ENCODE data around the gene CENPA. TPM values are rescaled to one million over a fixed set of nuclear protein-coding genes. Genes with fewer than 3 reads are reported as not detected.
"Not testable (repeated sequence)": the region's sequence is repeated elsewhere in the genome, so short reads cannot be mapped to it uniquely, and the experiment has no call there.

Gene CENPA
- total RNA-seq, 2 donors from 2014 or later: not detected

- TF ChIP-seq CTCF (IDR thresholded peaks at IDR 0.05): peak; percentile 93
- Histone ChIP-seq H3K4me3 (no peak overlapping the region), H3K27me3 (replicated peaks; ENCODE audit: insufficient read depth) (no peaks in the 10 kb centered on the region), H3K27ac (no peak overlapping the region), H3K36me3 (no peaks in the 10 kb centered on the region), H3K9me3 (no peaks in the 10 kb centered on the region), H3K4me1 (ENCODE audit: control insufficient read depth in 1 of 2, low read depth in 2 of 2) (peaks cover 0 to 5% of the 10 kb centered on the region in 2 donors)
- DNase-seq (ENCODE audit: low spot score) (peak; percentile 49), ATAC-seq (ENCODE audit: insufficient number of reproducible peaks, low FRiP score, low read depth) (no peak)
Measured at GRCh38 chr2:26745609-26746327, 40.1 kb upstream of the CENPA start.

GRCh38 chr2:26746934-26747333 lies 38.9 kb upstream of the CENPA start:
- no peak for TF ChIP-seq CTCF (IDR thresholded peaks at IDR 0.05)
- ATAC-seq (ENCODE audit: insufficient number of reproducible peaks, low FRiP score, low read depth) (no peak), DNase-seq (ENCODE audit: low spot score) (no peak)
- Histone ChIP-seq H3K4me1 (ENCODE audit: control insufficient read depth in 1 of 2, low read depth in 2 of 2) (peaks cover 0 to 5% of the 10 kb centered on the region in 2 donors), H3K9me3 (no peaks in the 10 kb centered on the region), H3K4me3 (no peak overlapping the region), H3K27ac (no peak overlapping the region), H3K27me3 (replicated peaks; ENCODE audit: insufficient read depth) (no peaks in the 10 kb centered on the region), H3K36me3 (no peaks in the 10 kb centered on the region)

GRCh38 chr2:26749787-26750420 lies 36.0 kb upstream of the CENPA start:
- not testable (repeated sequence) for H3K9me3 ChIP-seq; H3K27ac ChIP-seq; H3K27me3 ChIP-seq (replicated peaks; ENCODE audit: insufficient read depth); ATAC-seq (ENCODE audit: insufficient number of reproducible peaks, low FRiP score, low read depth); DNase-seq (ENCODE audit: low spot score); H3K36me3 ChIP-seq; H3K4me3 ChIP-seq; H3K4me1 ChIP-seq (ENCODE audit: control insufficient read depth in 1 of 2, low read depth in 2 of 2)

GRCh38 chr2:26750467-26750866 lies 35.4 kb upstream of the CENPA start:
- not testable (repeated sequence) for H3K36me3 ChIP-seq; H3K9me3 ChIP-seq; H3K4me3 ChIP-seq; ATAC-seq (ENCODE audit: insufficient number of reproducible peaks, low FRiP score, low read depth); H3K27ac ChIP-seq; H3K27me3 ChIP-seq (replicated peaks; ENCODE audit: insufficient read depth); H3K4me1 ChIP-seq (ENCODE audit: control insufficient read depth in 1 of 2, low read depth in 2 of 2); DNase-seq (ENCODE audit: low spot score)

GRCh38 chr2:26752656-26753055 lies 33.2 kb upstream of the CENPA start:
- H3K36me3 ChIP-seq: no peaks in the 10 kb centered on the region
- no peaks in the 10 kb centered on the region for H3K27me3 ChIP-seq (replicated peaks; ENCODE audit: insufficient read depth)
- ATAC-seq (ENCODE audit: insufficient number of reproducible peaks, low FRiP score, low read depth) (no peak), DNase-seq (ENCODE audit: low spot score) (no peak)
- H3K4me1 ChIP-seq (ENCODE audit: control insufficient read depth in 1 of 2, low read depth in 2 of 2): peaks cover 4 to 9% of the 10 kb centered on the region in 2 donors
- H3K27ac ChIP-seq: no peak overlapping the region
- H3K4me3 ChIP-seq: no peak overlapping the region
- no peaks in the 10 kb centered on the region for H3K9me3 ChIP-seq
- no peak for TF ChIP-seq CTCF (IDR thresholded peaks at IDR 0.05)

- DNase-seq (ENCODE audit: low spot score): no peak
- Histone ChIP-seq H3K4me1 (ENCODE audit: control insufficient read depth in 1 of 2, low read depth in 2 of 2) (peaks cover 12 to 25% of the 10 kb centered on the region in 2 donors), H3K9me3 (no peaks in the 10 kb centered on the region), H3K27me3 (replicated peaks; ENCODE audit: insufficient read depth) (no peaks in the 10 kb centered on the region), H3K4me3 (no peak overlapping the region), H3K27ac (no peak overlapping the region), H3K36me3 (no peaks in the 10 kb centered on the region)
- no peak for ATAC-seq (ENCODE audit: insufficient number of reproducible peaks, low FRiP score, low read depth)
- no peak for TF ChIP-seq CTCF (IDR thresholded peaks at IDR 0.05)
Measured at GRCh38 chr2:26754539-26754938, 31.3 kb upstream of the CENPA start.

Data from thoracic aorta (tissue), 2 donors.